Measurements from ENCODE around the gene KRTAP10-9. TPM values are rescaled to one million over a fixed set of nuclear protein-coding genes. Genes with fewer than 3 reads are reported as not detected.

KRTAP10-9 gene
- total RNA-seq, 2 experiments from 2014 or later, result not detected

DNA sequence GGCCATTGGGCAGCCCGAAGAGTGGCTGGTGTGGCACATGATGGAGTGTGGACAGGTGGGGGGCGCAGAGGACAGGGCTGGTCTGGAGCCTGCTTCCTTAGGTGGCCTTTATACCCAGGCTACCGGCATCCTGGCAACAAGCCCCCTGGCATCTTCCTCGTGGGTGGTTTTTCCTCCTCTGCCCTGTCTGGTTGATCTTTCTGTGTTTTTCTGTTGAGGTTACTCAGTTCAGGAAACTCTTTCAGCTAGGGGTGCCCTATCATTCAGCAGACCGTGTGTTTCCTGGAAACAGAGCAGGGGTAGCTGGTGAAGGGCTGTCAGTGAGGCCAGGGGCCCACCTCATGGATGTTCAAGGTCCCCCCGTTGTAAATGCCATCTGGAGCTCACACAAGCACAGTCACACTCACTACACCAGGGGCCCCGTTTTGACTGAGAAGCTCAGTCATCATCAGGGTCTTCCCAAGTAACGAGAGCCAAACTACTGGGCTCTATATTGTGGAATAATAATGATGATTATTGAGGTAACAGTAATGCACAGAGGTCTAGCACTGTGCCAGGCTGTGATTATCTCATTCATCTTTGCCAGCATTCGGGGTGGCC, 27.8 kb downstream of the KRTAP10-9 start, which contains the start of gene KRTAP12-4:
Gene KRTAP12-4 (minus strand): TSS at position 84 of the 600 bp plus-strand sequence. CDS start 45 bp downstream, at position 39.
- ChIA-PET CTCF (no interaction called here), POLR2A (no interaction called here)
- Mint-ChIP-seq H3K9me3 (peaks cover 16% of the 10 kb centered on the region), H3K4me3 (peak within 1 kb of the TSS; percentile 71), H3K4me1 (ENCODE audit: low read depth) (peaks cover 55% of the 10 kb centered on the region), H3K36me3 (ENCODE audit: low read depth) (peaks cover 42% of the 10 kb centered on the region), H3K27ac (peak within 1 kb of the TSS; percentile 88), H3K27me3 (no peaks in the 10 kb centered on the region)
- TF ChIP-seq, protein P1, sequence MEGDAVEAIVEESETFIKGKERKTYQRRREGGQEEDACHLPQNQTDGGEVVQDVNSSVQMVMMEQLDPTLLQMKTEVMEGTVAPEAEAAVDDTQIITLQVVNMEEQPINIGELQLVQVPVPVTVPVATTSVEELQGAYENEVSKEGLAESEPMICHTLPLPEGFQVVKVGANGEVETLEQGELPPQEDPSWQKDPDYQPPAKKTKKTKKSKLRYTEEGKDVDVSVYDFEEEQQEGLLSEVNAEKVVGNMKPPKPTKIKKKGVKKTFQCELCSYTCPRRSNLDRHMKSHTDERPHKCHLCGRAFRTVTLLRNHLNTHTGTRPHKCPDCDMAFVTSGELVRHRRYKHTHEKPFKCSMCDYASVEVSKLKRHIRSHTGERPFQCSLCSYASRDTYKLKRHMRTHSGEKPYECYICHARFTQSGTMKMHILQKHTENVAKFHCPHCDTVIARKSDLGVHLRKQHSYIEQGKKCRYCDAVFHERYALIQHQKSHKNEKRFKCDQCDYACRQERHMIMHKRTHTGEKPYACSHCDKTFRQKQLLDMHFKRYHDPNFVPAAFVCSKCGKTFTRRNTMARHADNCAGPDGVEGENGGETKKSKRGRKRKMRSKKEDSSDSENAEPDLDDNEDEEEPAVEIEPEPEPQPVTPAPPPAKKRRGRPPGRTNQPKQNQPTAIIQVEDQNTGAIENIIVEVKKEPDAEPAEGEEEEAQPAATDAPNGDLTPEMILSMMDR (IDR thresholded peaks at IDR 0.05), result no peak
- H3K27me3 ChIP-seq (ENCODE audit: control insufficient read depth in 1 of 2, insufficient read depth in 2 of 2, low read length in 2 of 2), result no peaks in the 10 kb centered on the region
- H3K4me1 ChIP-seq (ENCODE audit: insufficient read depth, low read length), result peaks cover 61% of the 10 kb centered on the region
- intact Hi-C loops (cut with DNase I, micrococcal nuclease), result loop anchor here (5.0 kb wide), 2 partner anchors 37 to 107 kb away; no protein-coding TSS in a partner anchor
- H3K27ac ChIP-seq (ENCODE audit: low read depth in 1 of 2, low read length in 2 of 2), result peak within 1 kb of the TSS; percentile 15 to 61
- H3K4me3 ChIP-seq (ENCODE audit: low read length), result no peak within 1 kb of the TSS
- ATAC-seq (ENCODE audit: poor library complexity), result no peak
- no peaks in the 10 kb centered on the region for H3K36me3 ChIP-seq (ENCODE audit: insufficient read depth, low read length)
- peak in 3 of 14 experiments; percentile 21 to 50 (median 39) for DNase-seq
- peaks cover 14 to 39% of the 10 kb centered on the region in 2 experiments for H3K9me3 ChIP-seq (ENCODE audit: control insufficient read depth in 1 of 2, insufficient read depth in 1 of 2, low read length in 2 of 2)

DNA sequence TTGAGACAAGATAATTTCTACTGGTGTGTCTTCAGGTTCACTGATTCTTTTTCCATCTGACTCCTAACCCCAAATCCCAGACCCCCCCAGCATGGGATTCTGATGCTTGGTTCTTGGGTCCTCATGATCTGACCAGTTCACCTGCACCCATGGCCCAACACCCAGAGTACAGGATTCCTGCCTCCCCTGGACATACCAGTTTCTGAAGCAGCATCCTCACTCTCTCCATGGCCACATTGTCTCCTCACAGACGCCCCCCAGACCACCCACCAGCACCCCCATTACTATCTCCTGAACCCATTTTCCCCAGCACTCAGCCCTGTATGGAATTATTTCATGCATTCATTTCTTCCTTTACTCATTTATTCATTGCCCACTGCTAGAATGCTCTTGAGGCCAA, 30.0 kb downstream of the KRTAP10-9 start:
- H3K36me3 ChIP-seq (ENCODE audit: insufficient read depth, low read length), result no peaks in the 10 kb centered on the region
- TF ChIP-seq, protein P1 (IDR thresholded peaks at IDR 0.05), result no peak
- peaks cover 20% of the 10 kb centered on the region for H3K9me3 Mint-ChIP-seq
- H3K9me3 ChIP-seq (ENCODE audit: control insufficient read depth in 1 of 2, insufficient read depth in 1 of 2, low read length in 2 of 2), result peaks cover 14 to 39% of the 10 kb centered on the region in 2 experiments
- peak overlapping the region; percentile 92 for H3K27ac Mint-ChIP-seq
- ChIA-PET POLR2A (interaction anchor here (0.6 to 2.1 kb wide), 18 partner anchors 10 to 146 kb away, joined by 3 to 40 read pairs (median 4); partner anchors contain the start of genes KRTAP12-2 and TSPEAR), CTCF (no interaction called here)
- intact Hi-C loops (cut with DNase I, micrococcal nuclease), result loop anchor here in 1 of 2 experiments (2.0 to 5.0 kb wide), 3 partner anchors 36 to 110 kb away; no protein-coding TSS in a partner anchor
- H3K27me3 ChIP-seq (ENCODE audit: control insufficient read depth in 1 of 2, insufficient read depth in 2 of 2, low read length in 2 of 2), result no peaks in the 10 kb centered on the region
- H3K27me3 Mint-ChIP-seq, result no peaks in the 10 kb centered on the region
- H3K4me1 ChIP-seq (ENCODE audit: insufficient read depth, low read length), result peaks cover 61% of the 10 kb centered on the region
- ATAC-seq (ENCODE audit: poor library complexity) (no peak), DNase-seq (no peak)
- H3K4me1 Mint-ChIP-seq (ENCODE audit: low read depth), result peaks cover 61% of the 10 kb centered on the region
- H3K4me3 Mint-ChIP-seq, result peak overlapping the region; percentile 43
- peak overlapping the region; percentile 31 to 55 for H3K27ac ChIP-seq (ENCODE audit: low read depth in 1 of 2, low read length in 2 of 2)
- peak overlapping the region; percentile 8 for H3K4me3 ChIP-seq (ENCODE audit: low read length)
- peaks cover 42% of the 10 kb centered on the region for H3K36me3 Mint-ChIP-seq (ENCODE audit: low read depth)

DNA sequence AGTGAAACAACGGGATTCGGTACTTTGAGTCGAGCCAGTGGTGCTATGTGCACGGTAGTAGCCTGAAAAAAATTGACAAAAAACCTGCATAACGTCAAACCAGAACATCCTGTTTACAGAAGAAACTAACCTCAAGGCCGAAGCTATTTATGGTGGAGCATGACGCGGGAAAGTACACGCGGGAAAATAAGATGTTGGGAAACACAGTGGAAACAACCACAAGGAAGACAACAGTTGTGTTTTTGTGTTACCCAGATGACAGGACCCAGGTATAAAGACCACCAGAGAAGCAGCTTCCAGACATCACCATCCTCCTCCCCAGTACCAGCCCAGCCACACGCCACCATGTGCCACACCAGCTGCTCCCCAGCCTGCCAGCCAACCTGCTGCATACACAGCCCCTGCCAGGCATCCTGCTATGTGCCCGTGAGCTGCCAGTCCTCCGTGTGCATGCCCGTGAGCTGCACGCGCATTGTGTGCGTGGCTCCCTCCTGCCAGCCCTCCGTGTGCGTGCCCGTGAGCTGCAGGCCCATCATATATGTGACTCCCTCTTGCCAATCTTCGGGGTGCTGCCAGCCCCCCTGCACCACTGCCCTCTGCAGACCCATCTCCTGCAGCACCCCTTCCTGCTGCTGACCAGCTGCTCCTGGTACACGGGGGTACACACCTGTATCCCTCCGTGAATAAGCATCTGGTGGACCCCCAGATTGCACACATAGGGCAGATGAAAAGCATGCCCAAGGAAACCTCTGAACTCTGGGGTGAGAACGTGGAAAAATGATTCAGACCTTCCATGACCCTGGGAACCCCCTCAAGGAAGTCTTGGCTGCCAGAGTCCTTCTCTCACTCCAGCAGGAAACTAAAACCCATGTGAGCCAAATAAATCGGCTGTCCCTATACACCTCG, 31.0 kb downstream of the KRTAP10-9 start, which contains the start of gene KRTAP12-3:
Gene KRTAP12-3 (plus strand): TSS at position 298 of the 906 bp plus-strand sequence. CDS start 48 bp downstream, at position 346.
- ChIA-PET POLR2A (interaction anchor here (0.6 to 2.1 kb wide), 22 partner anchors 9 to 422 kb away, joined by 3 to 40 read pairs (median 4); partner anchors contain the start of genes KRTAP12-2, PTTG1IP and TSPEAR), CTCF (interaction anchor here (0.9 kb wide), 1 partner anchor 59 kb away, joined by 3 read pairs; no protein-coding TSS in a partner anchor)
- Mint-ChIP-seq H3K4me3 (peak within 1 kb of the TSS; percentile 43), H3K4me1 (ENCODE audit: low read depth) (peaks cover 61% of the 10 kb centered on the region), H3K27ac (peak within 1 kb of the TSS; percentile 92), H3K9me3 (peaks cover 25% of the 10 kb centered on the region), H3K27me3 (no peaks in the 10 kb centered on the region), H3K36me3 (ENCODE audit: low read depth) (peaks cover 42% of the 10 kb centered on the region)
- peak; percentile 66 for ATAC-seq (ENCODE audit: poor library complexity)
- DNase-seq, result peak; percentile 33 to 94 (median 60)
- H3K9me3 ChIP-seq (ENCODE audit: control insufficient read depth in 1 of 2, insufficient read depth in 1 of 2, low read length in 2 of 2), result peaks cover 14 to 38% of the 10 kb centered on the region in 2 experiments
- H3K36me3 ChIP-seq (ENCODE audit: insufficient read depth, low read length), result no peaks in the 10 kb centered on the region
- intact Hi-C loops (cut with DNase I, micrococcal nuclease), result loop anchor here in 1 of 2 experiments (2.0 to 5.0 kb wide), 3 partner anchors 35 to 111 kb away; no protein-coding TSS in a partner anchor
- H3K27me3 ChIP-seq (ENCODE audit: control insufficient read depth in 1 of 2, insufficient read depth in 2 of 2, low read length in 2 of 2), result no peaks in the 10 kb centered on the region
- H3K27ac ChIP-seq (ENCODE audit: low read depth in 1 of 2, low read length in 2 of 2), result peak within 1 kb of the TSS; percentile 73 to 75
- TF ChIP-seq, protein P1 (IDR thresholded peaks at IDR 0.05), result no peak
- H3K4me1 ChIP-seq (ENCODE audit: insufficient read depth, low read length), result peaks cover 61% of the 10 kb centered on the region
- H3K4me3 ChIP-seq (ENCODE audit: low read length), result peak within 1 kb of the TSS; percentile 8
